Keratinocyte (primary cell): Measurements from ENCODE around the gene ENO3. TPM values are rescaled to one million over a fixed set of nuclear protein-coding genes. Genes with fewer than 3 reads are reported as not detected.

ENCODE experiments used
- DNase-seq: peaks from one replicate; pipeline ENCODE4 v3.0.0-alpha.2; 2011; ENCODE audit warnings: low read depth, missing footprints, low spot score
- FAIRE-seq: peaks from 2 replicates; lab custom pipeline; 2011; peaks lifted over from hg19 to GRCh38; lab: Jason Lieb, UNC
- H2AFZ ChIP-seq: 2 replicates; pipeline ENCODE4 v1.6.0; 2012; ENCODE audit warnings: low read length, control low read depth, inconsistent platforms; ENCODE audit not compliant: control insufficient read depth
- H3K27ac ChIP-seq: 2 replicates; pipeline ENCODE4 v1.5.1; 2011; ENCODE audit warnings: low read length; ENCODE audit not compliant: control insufficient read depth, insufficient read depth
- H3K27me3 ChIP-seq: 3 replicates; pipeline ENCODE4 v1.6.0; 2011; ENCODE audit warnings: low read length; ENCODE audit not compliant: control insufficient read depth, insufficient read depth; ENCODE audit errors: extremely low read depth
- H3K36me3 ChIP-seq, 2 experiments: 2 replicates in 1 of 2; 3 replicates in 1 of 2; pipeline ENCODE4 v1.5.1; 2011; ENCODE audit warnings: low read length in 2 of 2, mild to moderate bottlenecking in 1 of 2; ENCODE audit not compliant: control insufficient read depth in 2 of 2, insufficient read depth in 2 of 2; ENCODE audit errors: extremely low read depth in 1 of 2
- H3K4me1 ChIP-seq: 3 replicates; pipeline ENCODE4 v1.5.1; 2011; ENCODE audit warnings: low read length; ENCODE audit not compliant: control insufficient read depth, insufficient read depth; ENCODE audit errors: extremely low read depth
- H3K4me2 ChIP-seq: 3 replicates; pipeline ENCODE4 v1.6.0; 2011; ENCODE audit warnings: low read depth, low read length; ENCODE audit not compliant: control insufficient read depth, insufficient read depth; ENCODE audit errors: extremely low read depth
- H3K4me3 ChIP-seq, 3 experiments: fragments of 200-600 bp in 1 of 3; sonication (generic) in 1 of 3; 2 replicates in 2 of 3; 3 replicates in 1 of 3; pipeline ENCODE4 v1.5.1; 2011 to 2016; ENCODE audit warnings: low read length in 3 of 3, mild to moderate bottlenecking in 3 of 3, control low read depth in 2 of 3, inconsistent platforms in 1 of 3, low read depth in 1 of 3, mixed read lengths in 1 of 3, mixed run types in 1 of 3, moderate library complexity in 1 of 3; ENCODE audit not compliant: control insufficient read depth in 2 of 3, insufficient read depth in 2 of 3; ENCODE audit errors: extremely low read depth in 1 of 3
- H3K79me2 ChIP-seq: 2 replicates; pipeline ENCODE4 v1.6.0; 2012; ENCODE audit warnings: low read length; ENCODE audit not compliant: control insufficient read depth, insufficient read depth
- H3K9ac ChIP-seq: 3 replicates; pipeline ENCODE4 v1.6.0; 2011; ENCODE audit warnings: low read length; ENCODE audit not compliant: control insufficient read depth, insufficient read depth; ENCODE audit errors: extremely low read depth
- H3K9me1 ChIP-seq: 3 replicates; pipeline ENCODE4 v1.6.0; 2011; ENCODE audit warnings: low read length; ENCODE audit not compliant: control insufficient read depth, insufficient read depth; ENCODE audit errors: extremely low read depth
- H3K9me3 ChIP-seq: 2 replicates; pipeline ENCODE4 v1.5.1; 2012; ENCODE audit warnings: low read depth, low read length; ENCODE audit not compliant: control insufficient read depth
- H4K20me1 ChIP-seq: 3 replicates; pipeline ENCODE4 v1.6.0; 2011; ENCODE audit warnings: low read length; ENCODE audit not compliant: control insufficient read depth, insufficient read depth; ENCODE audit errors: extremely low read depth
- CTCF ChIP-seq, 3 experiments: IDR thresholded peaks in 1 of 3; conservative IDR thresholded peaks in 1 of 3; optimal IDR thresholded peaks in 1 of 3; 2 replicates in 2 of 3; 3 replicates in 1 of 3; pipeline versions ENCODE3 to v1.5.1; 2011; ENCODE audit warnings: low read length in 3 of 3, mild to moderate bottlenecking in 3 of 3, moderate library complexity in 2 of 3, control low read depth in 1 of 3, inconsistent platforms in 1 of 3; ENCODE audit not compliant: insufficient read depth in 2 of 3; ENCODE audit errors: extremely low read depth in 1 of 3
- EZH2 ChIP-seq: IDR thresholded peaks from one replicate; pipeline ENCODE4 v1.6.1; 2012; ENCODE audit warnings: inconsistent platforms, mild to moderate bottlenecking, low read length, moderate library complexity
- dilution Hi-C: fragments of 300-500 bp; cut with MboI; formaldehyde crosslinking; loops from one replicate; pipeline ENCODE4 v1.7.0; 2020; ENCODE audit warnings: low sequenced_read_pairs; ENCODE audit not compliant: extremely low pct_ligation_motif_present
- polyA plus RNA-seq, 5 experiments: library from polyadenylated mRNA; depleted of rRNA in 3 of 5; stranded (reverse) in 3 of 5; stranded (forward) in 1 of 5; unstranded in 1 of 5; fragments of >200 nt; gene quantifications; 1 replicate in 1 of 5; 2 replicates in 3 of 5; 3 replicates in 1 of 5; pipeline versions ENCODE4 v1.2.1 to v1.2.3, GENCODE V29; 2011 to 2012; ENCODE audit warnings: missing spikeins in 2 of 5, low read depth in 1 of 5, low replicate concordance in 1 of 5

The ENO3 gene
- polyA plus RNA-seq, 1 donor (not counting 4 experiments of a cell fraction or from before 2014, with no cell fraction given), result 2.4 TPM

DNA sequence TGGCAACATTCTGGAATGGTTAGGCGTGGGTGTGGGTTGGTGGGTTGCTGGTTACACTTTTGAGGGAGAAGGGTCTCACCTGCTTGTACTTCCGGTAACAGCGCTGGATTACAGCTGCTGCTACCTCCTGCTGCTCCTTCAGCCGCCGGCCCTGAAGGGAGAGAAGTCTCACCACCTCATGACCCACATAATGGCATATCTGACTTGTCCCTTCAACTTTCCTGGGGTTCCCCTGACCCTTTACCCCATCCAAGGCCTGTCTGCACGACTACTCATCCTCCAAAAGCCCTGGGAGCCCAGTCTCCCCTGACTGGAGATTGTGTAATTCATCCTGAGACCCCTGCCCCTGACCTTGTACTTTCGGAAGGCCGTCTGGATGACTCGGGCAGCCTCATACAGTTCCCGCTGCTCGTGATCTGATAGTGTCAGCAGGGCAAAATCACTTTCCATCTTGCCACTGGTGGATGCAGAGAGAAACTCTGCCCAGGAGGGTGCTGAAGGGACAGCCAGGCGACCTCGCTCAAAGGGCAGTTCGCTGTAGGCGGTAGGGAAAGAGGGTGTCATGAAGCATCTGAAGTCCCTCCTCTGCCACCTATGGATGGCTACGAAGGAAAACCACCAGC is 18.7 kb downstream of the ENO3 start:
- no peak for TF ChIP-seq EZH2
- Histone ChIP-seq H3K4me2 (peak overlapping the region; percentile 95), H3K27me3 (no peaks in the 10 kb centered on the region), H3K9me3 (no peaks in the 10 kb centered on the region), H4K20me1 (no peaks in the 10 kb centered on the region), H3K9ac (no peak overlapping the region), H3K4me3 (no peak overlapping the region), H3K4me1 (peaks cover 31% of the 10 kb centered on the region), H2AFZ (no peak overlapping the region), H3K79me2 (peaks cover 5% of the 10 kb centered on the region), H3K9me1 (no peaks in the 10 kb centered on the region), H3K27ac (peak overlapping the region; percentile 99), H3K36me3 (peaks cover 22 to 34% of the 10 kb centered on the region in 2 experiments)
- FAIRE-seq, result no peak
- dilution Hi-C loops, result no loop called here
- DNase-seq, result no peak

DNA sequence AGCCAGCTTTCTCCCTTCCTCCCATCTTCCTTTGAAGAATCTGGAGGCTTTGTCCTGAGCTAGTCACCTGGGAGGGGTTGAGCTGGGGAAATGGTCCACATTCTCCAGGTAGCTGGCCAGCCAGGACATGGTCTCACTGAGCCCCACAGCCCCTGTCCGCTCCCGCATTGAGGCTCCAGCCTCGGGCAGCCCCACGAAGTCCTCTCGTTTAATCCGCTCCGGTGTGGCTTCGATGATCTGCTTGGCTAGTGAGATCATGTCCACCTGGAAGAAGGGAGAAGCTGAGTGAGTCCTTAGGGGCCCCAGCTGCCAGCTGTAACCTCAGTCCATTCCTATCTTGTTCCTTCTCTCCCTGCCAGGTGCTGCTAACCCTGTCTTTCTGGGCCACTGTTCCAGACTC is 19.4 kb downstream of the ENO3 start:
- dilution Hi-C loops, result no loop called here
- no peaks in the 10 kb centered on the region for H3K27me3 ChIP-seq
- no peak overlapping the region for H3K4me2 ChIP-seq
- H4K20me1 ChIP-seq, result no peaks in the 10 kb centered on the region
- no peak overlapping the region for H3K9ac ChIP-seq
- peaks cover 3% of the 10 kb centered on the region for H3K79me2 ChIP-seq
- DNase-seq (no peak), FAIRE-seq (no peak)
- H3K36me3 ChIP-seq, result peaks cover 25 to 34% of the 10 kb centered on the region in 2 experiments
- TF ChIP-seq CTCF (optimal IDR thresholded peaks at IDR 0.05 in 1 of 3, IDR thresholded peaks at IDR 0.05 in 1 of 3, conservative IDR thresholded peaks at IDR 0.05 in 1 of 3; ENCODE audit: extremely low read depth in 1 of 3, insufficient read depth in 2 of 3, low read length in 3 of 3) (no peak), EZH2 (no peak)
- H3K4me1 ChIP-seq, result peaks cover 31% of the 10 kb centered on the region
- H3K4me3 ChIP-seq, result no peak overlapping the region
- no peak overlapping the region for H3K27ac ChIP-seq
- H3K9me1 ChIP-seq, result no peaks in the 10 kb centered on the region
- H3K9me3 ChIP-seq, result no peaks in the 10 kb centered on the region
- H2AFZ ChIP-seq, result no peak overlapping the region

DNA sequence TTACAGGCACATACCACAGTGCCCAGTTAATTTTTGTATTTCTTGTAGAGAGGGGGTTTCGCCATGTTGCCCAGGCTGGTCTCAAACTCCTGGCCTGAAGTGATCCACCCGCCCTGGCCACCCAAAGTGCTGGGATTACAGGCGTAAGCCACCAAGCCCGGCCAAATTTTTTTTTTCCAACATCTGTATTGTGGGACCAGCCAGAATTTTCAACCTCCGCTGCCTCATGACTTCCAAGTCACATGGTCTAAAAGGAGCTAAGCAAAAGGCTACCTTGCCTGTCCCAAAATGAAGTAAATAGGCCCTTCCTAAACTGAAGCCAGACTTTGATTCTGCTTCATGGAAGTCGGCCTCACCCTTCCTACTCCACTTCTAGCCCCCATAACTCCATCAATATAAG is 20.9 kb downstream of the ENO3 start:
- H4K20me1 ChIP-seq, result no peaks in the 10 kb centered on the region
- H2AFZ ChIP-seq, result no peak overlapping the region
- H3K79me2 ChIP-seq, result no peaks in the 10 kb centered on the region
- FAIRE-seq, result no peak
- no peak for TF ChIP-seq CTCF (optimal IDR thresholded peaks at IDR 0.05 in 1 of 3, IDR thresholded peaks at IDR 0.05 in 1 of 3, conservative IDR thresholded peaks at IDR 0.05 in 1 of 3; ENCODE audit: extremely low read depth in 1 of 3, insufficient read depth in 2 of 3, low read length in 3 of 3)
- no peak for TF ChIP-seq EZH2
- no peak overlapping the region for H3K27ac ChIP-seq
- H3K4me1 ChIP-seq, result peaks cover 21% of the 10 kb centered on the region
- H3K9ac ChIP-seq, result no peak overlapping the region
- peaks cover 25 to 39% of the 10 kb centered on the region in 2 experiments for H3K36me3 ChIP-seq
- no peaks in the 10 kb centered on the region for H3K27me3 ChIP-seq
- no peak overlapping the region for H3K4me3 ChIP-seq
- no peaks in the 10 kb centered on the region for H3K9me1 ChIP-seq
- dilution Hi-C loops, result no loop called here
- H3K9me3 ChIP-seq, result no peaks in the 10 kb centered on the region
- DNase-seq, result no peak
- no peak overlapping the region for H3K4me2 ChIP-seq
